Hair follicle dermal papilla cell (primary cell): Measurements from ENCODE around the gene PRR18. TPM values are rescaled to one million over a fixed set of nuclear protein-coding genes. Genes with fewer than 3 reads are reported as not detected.

ENCODE experiments used
- total RNA-seq: library from RNA; depleted of rRNA; stranded (reverse); fragments of >200 nt; gene quantifications from 2 replicates; pipeline ENCODE4 v1.2.3, GENCODE V29; 2012

PRR18 gene
- total RNA-seq, result not detected in 2 replicates

GRCh38 chr6:166308033-166308768 is at the start of gene PRR18:
TSS of gene PRR18 (minus strand) at chr6:166308392. CDS start at chr6:166308142, 250 bp downstream.

DNA sequence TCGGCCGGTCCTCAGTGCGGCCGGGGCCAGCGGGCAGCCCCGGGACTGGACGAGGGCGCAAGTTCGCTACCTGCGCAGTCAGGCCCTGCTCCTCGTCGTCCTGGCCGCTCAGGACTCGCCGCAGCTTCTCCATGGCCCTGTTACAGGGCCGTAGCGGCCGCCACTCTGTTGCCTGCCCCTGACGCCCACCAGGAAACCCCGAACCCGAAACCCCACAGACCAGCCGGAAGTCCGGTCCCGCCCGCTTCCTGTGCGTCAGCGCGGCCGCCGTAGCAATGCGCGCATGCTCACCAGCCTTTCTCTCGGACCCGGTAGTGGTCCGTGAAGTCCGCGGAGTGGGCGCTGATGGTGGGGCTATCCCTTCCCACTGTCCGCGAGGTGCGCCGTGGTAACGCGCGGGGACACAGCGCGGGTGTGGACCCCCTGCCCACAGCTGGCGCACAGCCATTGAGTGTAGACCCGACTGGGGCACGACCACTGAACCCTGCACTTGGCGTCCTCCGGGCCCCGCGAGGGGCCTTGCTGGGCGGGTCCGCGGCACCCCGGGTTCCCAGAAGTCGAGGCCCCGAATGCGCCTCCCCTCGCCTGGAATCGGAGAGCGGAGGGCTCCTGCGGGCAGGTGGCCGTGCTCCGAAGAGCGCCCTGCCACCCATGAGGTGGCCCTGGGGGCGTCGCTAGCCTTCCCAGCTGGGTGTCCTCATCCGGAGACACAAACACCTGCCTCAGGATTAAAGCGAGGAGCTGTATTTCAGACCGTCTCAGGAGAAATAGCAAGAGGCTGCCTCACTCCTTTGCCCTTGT is 34.4 kb upstream of the PRR18 start, which contains the start of gene SFT2D1:
SFT2D1 (minus strand) TSS at position 197 of the 801 bp plus-strand sequence; CDS start at position 133, 64 bp downstream.

Other genes starting within 250 kb of the PRR18 start
- not detected in 2 replicates for gene TBXT, start 140.5 kb downstream of the PRR18 start, total RNA-seq
- 24.7 and 26.8 TPM in 2 replicates for gene SFT2D1, start 34.2 kb upstream of the PRR18 start, total RNA-seq
- gene MPC1, start 74.5 kb upstream of the PRR18 start, total RNA-seq, result 20.3 and 23.1 TPM in 2 replicates